Activated naive CD4-positive, alpha-beta T cell treated with anti-CD3 and anti-CD28 coated beads, Interleukin-2, amount 50 U/mL, for 72 hours (primary cell): ENCODE data around the gene IER3. TPM values are rescaled to one million over a fixed set of nuclear protein-coding genes. Genes with fewer than 3 reads are reported as not detected.
"Not testable (repeated sequence)": the region's sequence is repeated elsewhere in the genome, so short reads cannot be mapped to it uniquely, and the experiment has no call there.

Source experiments
- ATAC-seq, 2 donors: fragments of 150-1000 bp; cut with Tn5 transposase; 2 replicates each; pipeline ENCODE4 v1.10.0; 2021; ENCODE audit warnings: mild to moderate bottlenecking in 2 of 2, moderate library complexity in 2 of 2
- DNase-seq, 2 donors: peaks; one replicate each; pipeline ENCODE4 v3.0.0; 2021 to 2022; ENCODE audit warnings: low spot score in 2 of 2
- H3K27ac Mint-ChIP-seq, 2 donors: one replicate each; pipeline ENCODE4 v1.8.0; 2022; ENCODE audit warnings: mild to moderate bottlenecking in 2 of 2, mixed read lengths in 2 of 2
- H3K36me3 Mint-ChIP-seq, 2 donors: one replicate each; pipeline ENCODE4 v1.8.0; 2022; ENCODE audit warnings: mixed read lengths in 2 of 2
- H3K9me3 Mint-ChIP-seq, 2 donors: one replicate each; pipeline ENCODE4 v1.8.0; 2022; ENCODE audit warnings: mixed read lengths in 2 of 2
- total RNA-seq, 2 donors: library from RNA; stranded (reverse); gene quantifications; one replicate each; pipeline ENCODE4 v1.2.3, GENCODE V29; 2022

The IER3 gene
- total RNA-seq, 2 donors from 2014 or later, result 70.0 to 279 TPM

DNA sequence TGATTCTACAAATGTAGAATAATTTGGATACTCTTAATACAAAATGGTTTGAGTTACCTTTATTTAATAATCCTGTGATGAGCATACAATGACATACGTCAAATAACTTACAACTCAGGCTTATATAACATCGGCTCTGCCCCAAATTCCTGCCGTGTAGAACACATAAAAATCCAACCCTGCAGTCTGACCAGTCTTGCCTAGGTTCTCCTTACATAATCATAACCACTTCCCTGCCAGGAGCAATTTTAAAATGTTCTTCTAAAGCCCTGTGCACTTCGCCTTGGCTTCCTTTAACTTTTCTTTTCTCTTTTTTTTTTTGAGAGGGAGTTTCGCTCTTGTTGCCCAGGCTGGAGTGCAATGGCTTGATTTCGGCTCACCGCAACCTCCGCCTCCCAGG, 16.2 kb upstream of the IER3 start:
- ATAC-seq (no peak), DNase-seq (no peak)
- Mint-ChIP-seq H3K36me3 (peaks cover 0 to 15% of the 10 kb centered on the region in 2 donors), H3K27ac (no peak overlapping the region), H3K9me3 (peaks cover 0 to 8% of the 10 kb centered on the region in 2 donors)

DNA sequence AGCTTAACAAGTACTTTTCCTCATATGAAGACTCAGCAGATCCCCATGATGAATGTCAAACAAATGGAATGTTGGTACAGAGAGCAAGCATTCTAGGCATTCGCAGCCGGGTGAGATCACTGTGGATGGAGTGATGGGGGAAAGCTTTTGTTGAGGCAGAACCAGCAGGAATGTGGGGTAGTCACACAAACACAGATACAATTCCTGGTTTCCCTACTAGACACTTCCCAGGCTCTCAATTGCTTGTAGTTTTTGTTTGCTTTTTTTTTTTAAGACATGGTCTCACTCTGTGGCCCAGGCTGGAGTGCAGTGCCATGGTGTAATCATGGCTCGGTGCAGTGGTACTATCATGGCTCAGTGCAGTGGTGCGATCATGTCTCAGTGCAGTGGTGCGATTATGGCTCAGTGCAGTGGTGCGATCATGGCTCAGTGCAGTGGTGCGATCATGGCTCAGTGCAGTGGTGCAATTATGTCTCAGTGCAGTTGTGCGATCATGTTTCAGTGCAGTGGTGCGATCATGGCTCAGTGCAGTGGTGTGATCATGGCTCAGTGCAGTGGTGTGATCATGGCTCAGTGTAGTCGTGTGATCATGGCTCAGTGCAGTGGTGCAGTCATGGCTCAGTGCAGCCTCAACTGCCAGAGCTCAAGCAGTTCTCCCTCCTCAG, 15.4 kb upstream of the IER3 start:
- no peak for DNase-seq
- no peak for ATAC-seq
- Mint-ChIP-seq H3K27ac (no peak overlapping the region), H3K36me3 (peaks cover 0 to 12% of the 10 kb centered on the region in 2 donors), H3K9me3 (peaks cover 0 to 8% of the 10 kb centered on the region in 2 donors)

DNA sequence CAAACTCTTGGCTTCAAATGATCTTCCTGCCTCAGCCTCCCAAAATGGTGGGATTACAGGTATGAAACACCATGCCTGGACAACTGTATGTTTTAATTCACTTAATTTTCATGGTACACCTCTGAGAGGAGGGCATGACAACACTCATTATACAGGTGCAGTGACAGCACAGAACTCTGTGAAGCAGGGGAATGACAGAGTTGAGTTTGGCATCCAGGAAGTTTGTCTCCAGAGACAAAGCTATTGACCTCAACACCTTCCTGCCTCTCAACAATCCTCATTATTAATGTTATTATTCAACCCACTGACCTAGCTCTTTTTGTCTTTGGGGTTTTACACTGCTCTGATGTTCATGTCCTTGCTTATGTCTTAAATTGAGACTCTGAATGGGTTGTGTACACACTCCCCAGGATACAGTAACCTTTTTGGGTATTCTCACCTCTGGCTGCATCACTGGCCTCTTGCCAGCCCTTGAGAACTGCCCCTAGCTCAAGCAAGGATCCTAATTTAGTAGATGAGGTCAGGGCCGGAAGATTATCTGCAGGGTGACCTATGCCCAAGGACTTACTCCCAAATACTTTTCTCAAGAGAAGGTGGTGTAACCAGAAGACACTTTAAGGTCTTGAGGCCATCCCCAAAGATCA, 13.0 kb upstream of the IER3 start:
- Mint-ChIP-seq H3K27ac (no peak overlapping the region), H3K36me3 (no peaks in the 10 kb centered on the region), H3K9me3 (no peaks in the 10 kb centered on the region)
- no peak for DNase-seq
- ATAC-seq, result no peak

DNA sequence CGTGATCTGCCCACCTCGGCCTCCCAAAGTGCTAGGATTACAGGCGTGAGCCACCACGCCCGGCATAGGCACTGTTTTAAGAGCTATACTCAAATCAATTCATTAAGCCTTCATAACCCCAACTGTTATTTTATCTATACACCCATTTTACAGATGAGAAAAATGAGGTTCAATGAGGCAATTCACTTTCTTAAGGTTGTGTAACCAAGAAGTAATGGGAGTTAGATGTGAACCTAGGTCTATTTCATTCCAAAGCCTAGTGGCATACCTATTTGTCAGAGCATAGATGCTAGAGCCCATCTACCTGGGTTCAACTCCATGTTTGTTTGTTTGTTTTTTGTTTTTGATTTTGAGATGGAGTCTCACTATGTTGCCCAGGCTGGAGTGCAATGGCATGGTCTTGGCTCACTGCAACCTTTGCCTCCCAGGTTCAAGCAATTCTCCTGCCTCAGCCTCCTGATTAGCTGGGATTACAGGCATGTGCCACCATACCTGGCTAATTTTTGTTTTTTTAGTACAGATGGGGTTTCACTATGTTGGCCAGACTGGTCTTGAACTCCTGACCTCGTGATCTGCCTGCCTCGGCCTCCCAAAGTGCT, 12.2 kb upstream of the IER3 start:
- H3K27ac Mint-ChIP-seq, DNase-seq, H3K9me3 Mint-ChIP-seq, ATAC-seq, H3K36me3 Mint-ChIP-seq: not testable (repeated sequence)

DNA sequence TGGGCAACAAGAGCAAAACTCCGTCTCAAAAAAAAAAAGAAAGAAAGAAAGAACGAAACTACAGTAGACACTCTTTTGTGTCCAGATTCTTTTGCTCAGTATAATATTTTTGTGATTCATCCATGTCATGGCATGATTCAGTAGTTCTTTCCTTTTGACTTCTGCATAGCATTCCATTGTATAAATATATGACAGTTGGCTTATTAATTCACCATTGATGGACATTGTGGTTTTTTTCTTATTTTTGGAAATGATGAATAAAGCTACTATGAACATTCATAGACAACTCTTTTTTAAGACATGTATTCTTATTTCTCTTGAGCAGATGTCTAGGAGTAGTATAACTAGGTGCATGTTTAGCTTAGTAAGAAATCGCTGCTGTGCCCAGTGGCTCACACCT, 10.3 kb upstream of the IER3 start:
- DNase-seq, result no peak
- no peak overlapping the region for H3K27ac Mint-ChIP-seq
- ATAC-seq, result peak; percentile 26 to 52
- no peaks in the 10 kb centered on the region for H3K36me3 Mint-ChIP-seq
- H3K9me3 Mint-ChIP-seq, result no peaks in the 10 kb centered on the region

DNA sequence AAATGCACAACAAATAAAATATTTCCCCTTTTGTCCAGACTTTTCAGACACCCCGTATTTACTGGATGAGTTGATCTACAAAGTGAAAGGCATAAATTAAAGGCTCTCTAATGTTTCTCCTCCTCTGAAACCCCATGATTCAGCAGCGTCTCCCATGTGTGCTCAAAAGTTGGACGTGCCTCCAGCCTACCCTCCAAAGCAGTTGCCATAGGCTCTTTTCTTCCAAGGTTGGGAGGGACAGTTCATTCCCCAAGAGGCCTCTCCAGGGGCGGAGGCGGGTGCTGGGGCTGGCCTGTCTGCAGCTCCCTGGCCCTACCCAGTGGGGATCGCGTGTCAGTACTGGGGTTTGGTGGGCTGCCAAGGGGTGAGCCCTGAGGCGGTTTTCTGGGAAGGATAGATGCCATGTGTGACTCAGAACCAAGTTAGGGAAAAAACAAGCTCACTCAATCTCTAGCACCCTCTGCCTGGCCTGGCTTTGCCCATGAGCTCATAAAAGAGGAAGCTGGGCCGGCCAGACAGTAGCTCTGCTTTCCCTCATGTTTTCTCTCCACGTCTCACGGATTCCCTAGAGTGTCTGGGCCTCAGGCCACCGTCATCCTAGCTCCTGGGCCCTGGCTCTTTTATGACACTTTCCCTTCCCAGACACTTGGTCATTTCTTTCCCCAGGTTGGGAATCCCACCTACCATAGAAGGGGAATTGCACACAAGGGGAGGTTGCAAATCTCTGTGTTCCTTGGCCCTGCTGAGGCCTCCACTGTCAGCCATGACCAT, 8.0 kb upstream of the IER3 start:
- ATAC-seq (no peak), DNase-seq (no peak)
- no peaks in the 10 kb centered on the region for H3K36me3 Mint-ChIP-seq
- H3K9me3 Mint-ChIP-seq, result no peaks in the 10 kb centered on the region
- peak overlapping the region; percentile 7 to 37 for H3K27ac Mint-ChIP-seq

DNA sequence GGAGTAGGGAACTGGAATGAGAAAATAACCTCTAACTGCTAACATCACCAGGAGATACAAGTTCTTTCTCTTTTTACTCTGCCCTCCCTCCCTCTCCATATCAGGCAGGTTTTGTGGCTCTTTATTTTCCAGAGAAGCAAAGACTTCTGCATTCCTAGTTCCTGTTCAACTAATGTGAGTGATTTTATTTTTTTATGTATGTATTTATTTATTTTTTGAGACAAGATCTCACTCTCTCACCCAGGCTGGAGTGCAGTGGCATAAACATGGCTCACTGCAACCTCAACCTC, 6.0 kb upstream of the IER3 start:
- DNase-seq (no peak), ATAC-seq (no peak)
- Mint-ChIP-seq H3K36me3 (no peaks in the 10 kb centered on the region), H3K27ac (no peak overlapping the region), H3K9me3 (no peaks in the 10 kb centered on the region)

DNA sequence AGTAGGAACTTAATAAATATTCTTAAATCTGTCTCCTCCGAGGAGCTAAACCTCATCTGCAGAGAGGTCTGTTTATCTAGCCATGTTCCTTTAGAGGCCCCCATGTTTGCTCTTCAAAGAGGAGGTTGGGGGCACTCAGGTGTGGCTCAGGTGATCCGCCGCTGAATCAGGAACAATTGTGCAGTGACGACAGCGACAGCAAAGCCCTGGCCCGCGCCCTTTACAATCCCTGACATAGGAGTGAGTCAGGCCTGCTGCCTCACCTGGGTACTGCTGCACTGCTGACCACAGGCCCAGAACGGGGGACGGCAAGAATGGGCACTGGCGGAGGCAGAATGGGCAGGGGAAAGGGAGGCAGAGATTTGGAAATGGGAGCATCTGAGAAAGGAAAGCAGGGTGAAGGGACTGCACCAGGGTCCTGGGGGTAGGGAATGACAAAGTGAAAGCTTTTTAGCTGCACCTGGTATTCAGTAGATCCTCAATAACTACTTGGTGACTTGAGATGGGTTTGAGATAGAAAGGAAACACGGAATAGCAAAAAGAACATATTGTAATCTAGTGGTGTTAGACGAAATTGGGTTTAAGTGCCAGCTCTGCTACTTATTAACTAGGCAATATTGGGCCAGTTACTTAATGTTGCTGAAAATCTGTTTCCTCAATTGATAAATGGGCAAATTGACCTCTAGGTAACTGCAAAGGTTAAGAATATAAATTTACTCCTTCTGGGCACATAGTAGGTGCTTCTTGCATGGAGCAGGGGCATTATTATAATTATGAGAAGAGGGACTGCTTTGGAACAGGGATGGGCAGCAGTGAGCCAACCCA, 5.4 kb upstream of the IER3 start:
- DNase-seq (no peak), ATAC-seq (peak in 1 of 2 donors; percentile 49)
- Mint-ChIP-seq H3K9me3 (no peaks in the 10 kb centered on the region), H3K27ac (peak overlapping the region in 1 of 2 donors; percentile 14), H3K36me3 (no peaks in the 10 kb centered on the region)

DNA sequence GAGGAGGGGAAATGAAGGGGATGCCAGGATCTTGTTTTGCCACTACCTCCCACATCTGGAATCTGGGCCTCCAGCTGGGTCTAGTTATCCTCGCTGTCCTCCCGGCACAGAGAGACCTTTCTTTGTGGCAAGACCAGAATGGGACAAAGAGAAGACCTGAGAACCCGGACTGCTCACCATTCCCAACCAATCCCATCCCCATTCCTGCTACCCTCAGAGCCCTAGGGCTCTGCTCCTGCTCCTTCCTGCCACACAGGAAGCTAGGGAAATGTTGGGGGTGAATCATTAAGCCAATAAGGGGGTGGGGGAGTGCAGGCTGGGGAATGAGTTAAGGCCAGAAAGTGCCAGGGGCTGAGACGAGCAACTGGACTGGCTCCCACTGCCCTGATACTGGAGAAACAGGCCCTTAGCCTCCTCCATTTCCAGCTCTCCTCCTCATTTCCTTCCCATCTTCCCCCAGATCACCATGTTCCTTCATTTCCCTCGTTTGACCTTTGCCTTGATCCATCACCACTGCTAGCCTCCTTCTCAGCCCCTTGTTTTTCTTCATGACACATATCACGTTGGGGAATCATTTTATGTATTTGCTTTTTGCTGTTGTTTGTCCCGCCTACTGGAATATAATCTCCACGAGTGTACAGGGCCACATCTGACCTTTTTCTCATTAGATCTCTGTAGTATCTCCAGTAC, 4.6 kb upstream of the IER3 start:
- ATAC-seq (no peak), DNase-seq (no peak)
- H3K27ac Mint-ChIP-seq, result peak overlapping the region in 1 of 2 donors; percentile 14
- H3K36me3 Mint-ChIP-seq, result peaks cover 1 to 3% of the 10 kb centered on the region in 2 donors
- no peaks in the 10 kb centered on the region for H3K9me3 Mint-ChIP-seq

DNA sequence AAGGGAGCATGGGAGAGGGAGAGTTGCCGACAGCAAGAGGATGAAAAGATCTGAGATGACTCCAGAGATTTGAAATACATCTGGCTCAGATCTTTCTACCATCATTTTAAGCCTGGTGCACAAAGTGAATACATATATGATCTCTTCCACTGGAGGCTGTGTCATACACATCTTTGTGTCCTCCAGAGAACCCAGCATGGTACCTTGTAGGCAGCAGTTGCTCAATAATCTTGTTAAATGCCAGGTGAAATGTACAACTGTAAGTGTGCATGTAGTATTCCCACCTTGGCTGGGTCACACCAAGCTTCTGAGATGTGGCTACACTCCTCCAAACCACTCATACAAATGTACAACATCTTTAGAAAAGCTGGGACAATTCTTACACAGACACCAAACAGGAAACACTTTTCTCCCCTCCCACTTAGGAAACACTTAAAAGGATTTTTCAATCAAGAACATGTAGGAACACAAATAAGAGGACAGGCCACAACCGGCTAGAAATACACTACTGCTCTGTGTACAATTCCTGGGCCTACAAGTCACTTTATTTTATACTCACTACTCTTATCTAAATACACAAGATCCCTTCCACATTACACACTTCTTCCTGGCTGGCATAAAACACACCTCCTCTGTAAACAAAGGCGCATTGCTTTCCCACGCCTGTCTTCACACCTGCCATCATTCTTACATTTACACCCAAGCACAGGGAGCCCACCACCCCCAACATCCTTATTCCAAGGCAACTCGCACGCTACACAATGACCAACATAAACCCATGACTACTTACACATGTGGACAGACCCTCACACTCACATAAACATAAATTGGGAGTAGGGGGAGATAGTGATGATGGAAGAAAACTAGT, 3.8 kb upstream of the IER3 start:
- Mint-ChIP-seq H3K27ac (no peak overlapping the region), H3K36me3 (peaks cover 10 to 12% of the 10 kb centered on the region in 2 donors), H3K9me3 (no peaks in the 10 kb centered on the region)
- no peak for ATAC-seq
- DNase-seq, result no peak

DNA sequence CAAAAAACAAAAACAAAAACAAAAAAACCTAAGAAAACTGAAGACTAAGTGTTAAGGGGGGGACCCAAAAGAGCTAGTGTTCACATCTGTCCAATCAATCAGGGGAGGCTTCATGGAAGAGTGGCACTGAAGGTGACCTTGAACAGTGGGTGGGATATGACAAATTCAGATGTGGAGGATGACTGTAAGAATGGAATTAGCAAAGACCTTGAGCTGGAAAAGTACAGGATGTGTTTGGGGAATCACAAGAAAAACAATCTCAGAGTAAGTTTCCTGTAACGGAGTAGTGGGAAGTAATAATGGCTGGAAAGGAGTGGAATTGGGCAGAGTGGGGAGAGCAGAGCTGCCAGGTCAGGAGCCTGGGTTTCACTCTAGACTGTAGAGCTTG, 2.9 kb upstream of the IER3 start:
- H3K36me3 Mint-ChIP-seq, result peaks cover 13 to 16% of the 10 kb centered on the region in 2 donors
- no peaks in the 10 kb centered on the region for H3K9me3 Mint-ChIP-seq
- ATAC-seq, result no peak
- H3K27ac Mint-ChIP-seq, result no peak overlapping the region
- no peak for DNase-seq

DNA sequence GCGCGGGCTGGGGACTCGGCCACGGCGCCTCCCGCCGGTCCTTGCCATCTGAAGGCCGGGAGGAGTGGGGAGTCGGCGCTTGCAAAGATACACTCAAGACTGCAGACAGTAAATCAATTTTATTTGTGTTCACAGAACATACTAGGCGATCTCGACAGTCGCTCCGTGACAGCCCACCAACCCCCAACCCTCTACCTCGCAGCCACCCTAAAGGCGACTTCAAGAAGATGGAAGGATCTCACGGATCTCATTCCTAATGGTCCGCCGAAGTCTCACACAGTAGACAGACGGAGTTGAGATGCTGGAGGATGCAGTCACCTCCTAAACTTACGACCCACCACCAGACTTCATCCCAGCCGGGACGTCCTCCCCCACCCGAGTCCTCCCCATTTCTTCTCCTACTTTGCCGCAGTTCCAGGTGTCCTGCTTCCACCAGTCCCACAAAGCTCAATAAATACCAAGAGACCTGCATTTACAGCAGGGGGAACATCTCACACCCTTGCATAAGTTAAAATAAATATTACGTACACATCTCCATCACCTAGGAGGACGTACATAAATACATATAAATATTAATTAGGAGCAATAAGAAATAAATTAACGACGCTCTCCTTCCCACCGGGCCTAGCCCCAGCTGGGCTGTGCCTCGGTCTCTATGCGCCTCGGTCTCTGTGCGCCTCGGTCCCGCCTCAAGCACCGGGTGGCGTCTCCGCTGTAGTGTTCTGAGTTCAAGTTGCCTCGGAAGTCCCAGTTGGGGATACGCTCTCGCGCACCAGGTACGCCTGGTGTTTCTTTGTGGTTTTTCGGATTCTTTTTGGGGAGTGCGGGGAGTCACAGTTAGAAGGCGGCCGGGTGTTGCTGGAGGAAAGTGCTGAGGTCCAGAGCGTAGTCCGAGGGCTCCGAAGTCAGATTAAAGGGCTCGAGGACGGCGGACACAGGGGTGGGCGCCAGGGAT, 971 bp downstream of the IER3 start:
- Mint-ChIP-seq H3K36me3 (peaks cover 49 to 51% of the 10 kb centered on the region in 2 donors), H3K9me3 (no peaks in the 10 kb centered on the region), H3K27ac (peak overlapping the region; percentile 95 to 97)
- ATAC-seq (peak; percentile 5 to 45), DNase-seq (peak in 1 of 2 donors; percentile 52)

DNA sequence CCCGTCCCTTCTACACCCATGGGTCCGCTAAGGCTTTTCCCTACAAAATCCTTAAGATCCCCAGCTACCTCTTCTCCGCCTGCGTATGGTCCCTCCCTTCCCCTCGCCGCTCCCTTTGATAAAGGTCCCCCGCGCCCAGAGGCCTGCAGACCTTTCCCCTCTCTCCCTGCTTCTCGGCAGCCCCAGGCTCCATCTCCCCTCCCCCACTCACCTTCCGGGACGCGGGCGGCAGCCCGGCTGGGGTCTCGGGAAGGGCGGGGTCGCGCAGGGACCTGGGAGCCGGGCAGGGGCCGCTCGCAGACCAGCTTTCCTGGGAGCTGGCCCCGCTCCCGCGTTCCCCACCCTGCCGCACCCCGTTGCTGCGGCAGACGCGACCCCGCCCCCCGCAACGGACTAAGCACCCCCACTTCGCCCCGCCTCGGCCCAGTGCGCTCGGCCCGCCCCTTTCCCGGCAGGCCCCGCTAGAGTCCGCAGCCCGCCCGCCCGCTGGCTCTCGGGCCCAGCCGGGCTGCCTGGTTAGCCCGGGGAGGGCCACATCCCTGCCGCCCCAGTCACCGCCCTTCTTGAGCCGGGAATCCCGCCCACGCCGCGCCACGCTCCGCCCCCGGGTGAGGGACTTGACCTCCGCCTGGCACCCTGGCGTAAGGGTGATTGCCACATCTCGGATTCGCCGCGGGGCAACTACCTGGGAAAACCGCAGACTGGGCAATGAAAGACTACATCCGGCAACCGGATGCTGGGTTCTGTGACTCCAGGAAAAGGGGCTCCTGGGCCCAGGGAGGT, 1.8 kb downstream of the IER3 start, which contains the start of gene FLOT1:
Gene FLOT1 (minus strand): TSS at position 372 of the 783 bp plus-strand sequence. CDS start 498 bp downstream, outside the sequence.
- Mint-ChIP-seq H3K36me3 (peaks cover 51 to 58% of the 10 kb centered on the region in 2 donors), H3K27ac (peak within 1 kb of the TSS; percentile 97 to 99), H3K9me3 (no peaks in the 10 kb centered on the region)
- DNase-seq (peak; percentile 93 to 98), ATAC-seq (peak; percentile 72 to 79)
